A673 (cell line): ENCODE measurements around the gene FGF3. TPM values are rescaled to one million over a fixed set of nuclear protein-coding genes. Genes with fewer than 3 reads are reported as not detected.

Source experiments
- BruUV-seq: library from RNA; stranded (reverse); fragments of 400-500 nt; replicated peaks from 2 replicates; lab custom pipeline; 2021; lab: Mats Ljungman, UMichigan
- CTCF ChIA-PET: fragments of 300-600 bp; sonication (Branson Sonifier 250); formaldehyde crosslinking; loops from one replicate; lab custom pipeline; 2022; ENCODE audit warnings: antibody characterized with exemption; lab: Charles Lee
- POLR2A ChIA-PET: fragments of 300-600 bp; sonication (Branson Sonifier 250); formaldehyde crosslinking; loops from one replicate; lab custom pipeline; 2022; ENCODE audit warnings: antibody characterized with exemption; ENCODE audit not compliant: low non-redundant PET; lab: Charles Lee
- DNase-seq: peaks from one replicate; pipeline ENCODE4 v3.0.0-alpha.2; 2015; ENCODE audit warnings: low spot score
- H3K27ac ChIP-seq: fragments of 200-600 bp; sonication (generic); 2 replicates; pipeline ENCODE4 v1.5.1; 2016; ENCODE audit warnings: mixed run types, low read depth, mild to moderate bottlenecking, mixed read lengths, antibody characterized with exemption, low read length; ENCODE audit not compliant: poor library complexity, severe bottlenecking
- H3K27me3 ChIP-seq: fragments of 200-600 bp; sonication (generic); replicated peaks from 2 replicates; pipeline ENCODE4 v1.6.1; 2017; ENCODE audit warnings: mixed run types, low read depth, mild to moderate bottlenecking, mixed read lengths, antibody characterized with exemption, low read length; ENCODE audit not compliant: insufficient read depth, poor library complexity
- H3K36me3 ChIP-seq: fragments of 200-600 bp; sonication (generic); 2 replicates; pipeline ENCODE4 v1.6.1; 2016; ENCODE audit warnings: mixed run types, mild to moderate bottlenecking, mixed read lengths, antibody characterized with exemption, low read length; ENCODE audit not compliant: insufficient read depth, poor library complexity, severe bottlenecking
- H3K4me1 ChIP-seq: fragments of 200-600 bp; sonication (generic); 2 replicates; pipeline ENCODE4 v1.6.1; 2017; ENCODE audit warnings: mixed run types, mild to moderate bottlenecking, mixed read lengths, antibody characterized with exemption, low read length; ENCODE audit not compliant: insufficient read depth, poor library complexity, severe bottlenecking
- H3K4me3 ChIP-seq: fragments of 200-600 bp; sonication (generic); 2 replicates; pipeline ENCODE4 v1.5.1; 2016; ENCODE audit warnings: low read depth, mixed run types, mild to moderate bottlenecking, mixed read lengths, low read length; ENCODE audit not compliant: poor library complexity, severe bottlenecking
- H3K9me3 ChIP-seq: fragments of 200-600 bp; sonication (generic); 2 replicates; pipeline ENCODE4 v1.6.1; 2016; ENCODE audit warnings: mixed run types, low read depth, mild to moderate bottlenecking, mixed read lengths, antibody characterized with exemption, low read length; ENCODE audit not compliant: poor library complexity, severe bottlenecking
- EZH2 ChIP-seq: fragments of 200-600 bp; sonication (generic); IDR thresholded peaks from 2 replicates; pipeline ENCODE4 v1.6.1; 2017; ENCODE audit warnings: borderline replicate concordance, low read depth, mild to moderate bottlenecking, mixed read lengths, antibody characterized with exemption, low read length; ENCODE audit not compliant: poor library complexity, severe bottlenecking
- intact Hi-C: fragments of 100-400 bp; cut with micrococcal nuclease; formaldehyde crosslinking; loops from one replicate; pipeline ENCODE4 v1.10.0; 2022; ENCODE audit not compliant: unreplicated experiment
- total RNA-seq: library from RNA; stranded (reverse); gene quantifications from 2 replicates; pipeline ENCODE4 v1.2.3, GENCODE V29; 2021
- TF ChIP-seq, protein P1 (sequence below): fragments of 300-800, 200-600 bp; sonication (generic); conservative IDR thresholded peaks from 2 replicates; pipeline ENCODE4 v1.5.1; 2017; ENCODE audit warnings: low read depth, mild to moderate bottlenecking, antibody characterized with exemption, low read length, moderate library complexity, mixed read lengths

Gene FGF3
- total RNA-seq, 1 experiment from 2014 or later, result not detected

GRCh38 chr11:69823641-69824265 is 4.5 kb upstream of the FGF3 start:
- Histone ChIP-seq H3K4me1 (no peaks in the 10 kb centered on the region), H3K36me3 (no peaks in the 10 kb centered on the region), H3K27ac (no peak overlapping the region), H3K4me3 (no peak overlapping the region), H3K27me3 (peaks cover 56% of the 10 kb centered on the region), H3K9me3 (no peaks in the 10 kb centered on the region)
- DNase-seq, result no peak
- no TSS peak for BruUV-seq
- intact Hi-C loops, result no loop called here
- TF ChIP-seq, protein P1, sequence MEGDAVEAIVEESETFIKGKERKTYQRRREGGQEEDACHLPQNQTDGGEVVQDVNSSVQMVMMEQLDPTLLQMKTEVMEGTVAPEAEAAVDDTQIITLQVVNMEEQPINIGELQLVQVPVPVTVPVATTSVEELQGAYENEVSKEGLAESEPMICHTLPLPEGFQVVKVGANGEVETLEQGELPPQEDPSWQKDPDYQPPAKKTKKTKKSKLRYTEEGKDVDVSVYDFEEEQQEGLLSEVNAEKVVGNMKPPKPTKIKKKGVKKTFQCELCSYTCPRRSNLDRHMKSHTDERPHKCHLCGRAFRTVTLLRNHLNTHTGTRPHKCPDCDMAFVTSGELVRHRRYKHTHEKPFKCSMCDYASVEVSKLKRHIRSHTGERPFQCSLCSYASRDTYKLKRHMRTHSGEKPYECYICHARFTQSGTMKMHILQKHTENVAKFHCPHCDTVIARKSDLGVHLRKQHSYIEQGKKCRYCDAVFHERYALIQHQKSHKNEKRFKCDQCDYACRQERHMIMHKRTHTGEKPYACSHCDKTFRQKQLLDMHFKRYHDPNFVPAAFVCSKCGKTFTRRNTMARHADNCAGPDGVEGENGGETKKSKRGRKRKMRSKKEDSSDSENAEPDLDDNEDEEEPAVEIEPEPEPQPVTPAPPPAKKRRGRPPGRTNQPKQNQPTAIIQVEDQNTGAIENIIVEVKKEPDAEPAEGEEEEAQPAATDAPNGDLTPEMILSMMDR, result no peak
- TF ChIP-seq EZH2, result no peak
- CTCF ChIA-PET, result no interaction called here
- POLR2A ChIA-PET, result no interaction called here

GRCh38 chr11:69822676-69823494 is 3.7 kb upstream of the FGF3 start:
- Histone ChIP-seq H3K27me3 (peaks cover 65% of the 10 kb centered on the region), H3K36me3 (no peaks in the 10 kb centered on the region), H3K27ac (no peak overlapping the region), H3K9me3 (no peaks in the 10 kb centered on the region), H3K4me3 (no peak overlapping the region), H3K4me1 (peaks cover under 1% of the 10 kb centered on the region)
- intact Hi-C loops, result no loop called here
- CTCF ChIA-PET, result no interaction called here
- BruUV-seq, result no TSS peak
- POLR2A ChIA-PET, result no interaction called here
- DNase-seq, result no peak
- TF ChIP-seq, protein P1, result no peak
- no peak for TF ChIP-seq EZH2

DNA sequence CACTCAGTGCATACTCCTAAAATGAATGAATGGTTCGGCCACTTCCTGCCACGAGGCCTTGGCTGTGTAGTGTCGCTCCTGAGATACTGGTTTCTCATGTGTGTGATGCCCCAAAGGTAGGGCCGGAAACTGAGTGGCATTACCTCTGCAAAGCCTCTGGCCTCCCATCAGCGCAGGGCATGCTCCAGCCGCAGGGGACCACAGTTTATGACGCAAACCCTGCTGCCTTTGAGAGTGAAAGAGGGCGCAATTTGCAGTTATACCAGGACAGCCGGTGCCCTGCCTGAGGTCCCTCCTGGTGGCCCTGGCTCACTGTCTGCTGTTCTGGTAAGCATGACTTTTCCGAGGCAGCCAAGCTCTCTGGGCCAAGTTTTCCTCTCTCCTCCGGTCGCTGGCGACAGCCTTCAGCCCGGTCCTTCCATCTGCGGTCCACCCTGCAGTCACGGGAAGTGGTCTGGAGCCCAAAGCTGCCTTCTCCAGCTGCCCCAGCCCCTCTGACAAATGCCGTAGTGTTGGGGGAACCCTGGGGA is 2.4 kb upstream of the FGF3 start:
- peaks cover 6% of the 10 kb centered on the region for H3K4me1 ChIP-seq
- CTCF ChIA-PET, result no interaction called here
- H3K27me3 ChIP-seq, result peaks cover 78% of the 10 kb centered on the region
- POLR2A ChIA-PET, result no interaction called here
- no peak for DNase-seq
- H3K27ac ChIP-seq, result no peak overlapping the region
- intact Hi-C loops, result no loop called here
- H3K9me3 ChIP-seq, result no peaks in the 10 kb centered on the region
- H3K4me3 ChIP-seq, result no peak overlapping the region
- BruUV-seq, result no TSS peak
- H3K36me3 ChIP-seq, result no peaks in the 10 kb centered on the region
- TF ChIP-seq EZH2, result no peak
- TF ChIP-seq, protein P1, result no peak
